IMR-90 (cell line): ENCODE results near the gene EML5. TPM values are rescaled to one million over a fixed set of nuclear protein-coding genes. Genes with fewer than 3 reads are reported as not detected.

Experiments used
- ATAC-seq: fragments of 200-7000 bp; cut with Tn5 transposase; 2 replicates; pipeline ENCODE4 v1.9.1; 2020; ENCODE audit warnings: low read depth, mild to moderate bottlenecking, moderate library complexity
- BruUV-seq: library from RNA; stranded (reverse); fragments of 400-500 nt; replicated peaks from 2 replicates; lab custom pipeline; 2021; lab: Mats Ljungman, UMichigan
- CTCF ChIA-PET: fragments of 300-600 bp; formaldehyde crosslinking; extraction: SDS; loops from one replicate; lab custom pipeline; 2021; ENCODE audit warnings: antibody characterized with exemption; lab: Yijun Ruan, JAX
- POLR2A ChIA-PET: fragments of 300-600 bp; sonication (Branson Sonifier 250); formaldehyde crosslinking; loops from one replicate; lab custom pipeline; 2022; ENCODE audit warnings: antibody characterized with exemption; ENCODE audit not compliant: unreplicated experiment; lab: Charles Lee
- DNase-seq: peaks from one replicate; pipeline ENCODE4 v3.0.0; 2013
- H2AFZ ChIP-seq: replicated peaks from 2 replicates; pipeline ENCODE3; 2013; ENCODE audit warnings: low read length, mild to moderate bottlenecking; ENCODE audit not compliant: poor library complexity
- H2AK5ac ChIP-seq: 2 replicates; pipeline ENCODE4 v1.6.1; 2013; ENCODE audit warnings: low read depth, low read length, inconsistent platforms
- H2AK9ac ChIP-seq: replicated peaks from 2 replicates; pipeline ENCODE3; 2013; ENCODE audit warnings: mild to moderate bottlenecking, low read depth, low read length, moderate library complexity; ENCODE audit not compliant: poor library complexity
- H2BK120ac ChIP-seq: 2 replicates; pipeline ENCODE4 v1.6.1; 2013; ENCODE audit warnings: low read depth, low read length, inconsistent platforms
- H2BK15ac ChIP-seq: 3 replicates; pipeline ENCODE4 v1.6.1; 2013; ENCODE audit warnings: low read depth, low read length, inconsistent platforms
- H2BK20ac ChIP-seq: 2 replicates; pipeline ENCODE4 v1.6.1; 2013; ENCODE audit warnings: low read depth, mild to moderate bottlenecking, inconsistent platforms, low read length, moderate library complexity
- H2BK5ac ChIP-seq: 2 replicates; pipeline ENCODE4 v1.6.1; 2013; ENCODE audit warnings: mild to moderate bottlenecking, low read depth, low read length, inconsistent platforms; ENCODE audit not compliant: poor library complexity, severe bottlenecking
- H3K14ac ChIP-seq: replicated peaks from 2 replicates; pipeline ENCODE4 v1.6.1; 2013; ENCODE audit warnings: low read depth, low read length, inconsistent platforms
- H3K18ac ChIP-seq: 2 replicates; pipeline ENCODE4 v1.6.1; 2013; ENCODE audit warnings: low read depth, low read length, control low read depth
- H3K23ac ChIP-seq: 2 replicates; pipeline ENCODE4 v1.6.1; 2013; ENCODE audit warnings: low read depth, low read length, inconsistent platforms
- H3K27ac ChIP-seq: 2 replicates; pipeline ENCODE4 v1.5.1; 2013; ENCODE audit warnings: mild to moderate bottlenecking, control low read depth, low read length; ENCODE audit not compliant: insufficient read depth
- H3K27me3 ChIP-seq: 2 replicates; pipeline ENCODE4 v1.6.1; 2013; ENCODE audit warnings: low read length; ENCODE audit not compliant: control insufficient read depth, insufficient read depth
- H3K36me3 ChIP-seq: 2 replicates; pipeline ENCODE4 v1.6.1; 2013; ENCODE audit warnings: low read length, mixed read lengths; ENCODE audit not compliant: control insufficient read depth, insufficient read depth
- H3K4ac ChIP-seq: 2 replicates; pipeline ENCODE4 v1.6.1; 2013; ENCODE audit warnings: low read depth, low read length, inconsistent platforms
- H3K4me1 ChIP-seq: 2 replicates; pipeline ENCODE4 v1.6.1; 2013; ENCODE audit warnings: low read length, mixed read lengths; ENCODE audit not compliant: control insufficient read depth, insufficient read depth
- H3K4me2 ChIP-seq: 2 replicates; pipeline ENCODE4 v1.6.1; 2013; ENCODE audit warnings: low read depth, mild to moderate bottlenecking, control low read depth, low read length, moderate library complexity
- H3K4me3 ChIP-seq: 2 replicates; pipeline ENCODE4 v1.5.1; 2013; ENCODE audit warnings: low read depth, mild to moderate bottlenecking, control low read depth, low read length, moderate library complexity; ENCODE audit not compliant: insufficient read depth
- H3K56ac ChIP-seq: 2 replicates; pipeline ENCODE4 v1.6.1; 2013; ENCODE audit warnings: low read length, inconsistent platforms; ENCODE audit not compliant: insufficient read depth; ENCODE audit errors: extremely low read depth
- H3K79me1 ChIP-seq, 2 experiments: 2 replicates each; pipeline ENCODE4 v1.6.1; 2013; ENCODE audit warnings: low read length in 2 of 2, inconsistent platforms in 1 of 2, low read depth in 1 of 2
- H3K9ac ChIP-seq: 2 replicates; pipeline ENCODE4 v1.6.1; 2013; ENCODE audit warnings: low read depth, low read length, control low read depth
- H3K9me1 ChIP-seq: 2 replicates; pipeline ENCODE4 v1.6.1; 2013; ENCODE audit warnings: low read length, inconsistent platforms; ENCODE audit not compliant: insufficient read depth
- H3K9me3 ChIP-seq: 2 replicates; pipeline ENCODE4 v1.6.1; 2013; ENCODE audit warnings: low read length; ENCODE audit not compliant: control insufficient read depth, insufficient read depth
- H4K20me1 ChIP-seq: 2 replicates; pipeline ENCODE4 v1.6.1; 2013; ENCODE audit warnings: low read length, inconsistent platforms; ENCODE audit not compliant: insufficient read depth
- H4K5ac ChIP-seq: 2 replicates; pipeline ENCODE4 v1.6.1; 2013; ENCODE audit warnings: mild to moderate bottlenecking, low read depth, low read length, control low read depth
- H4K8ac ChIP-seq, 2 experiments: 2 replicates each; pipeline ENCODE4 v1.6.1; 2013; ENCODE audit warnings: low read depth in 2 of 2, low read length in 2 of 2, control low read depth in 1 of 2, inconsistent platforms in 1 of 2
- H4K91ac ChIP-seq: 2 replicates; pipeline ENCODE4 v1.6.1; 2013; ENCODE audit warnings: low read depth, low read length, inconsistent platforms; ENCODE audit not compliant: insufficient read depth
- BHLHE40 ChIP-seq: fragments of 150-350 bp; IDR thresholded peaks from 2 replicates; pipeline ENCODE4 v1.6.1; 2016; ENCODE audit warnings: mild to moderate bottlenecking, low read depth, low read length
- CHD1 ChIP-seq: IDR thresholded peaks from 2 replicates; pipeline ENCODE4 v1.6.1; 2012; ENCODE audit warnings: low read depth, low read length, improper control_type of control experiment
- MAFK ChIP-seq: IDR thresholded peaks from 2 replicates; pipeline ENCODE4 v1.6.1; 2012; ENCODE audit warnings: low read depth, low read length, improper control_type of control experiment
- MXI1 ChIP-seq: IDR thresholded peaks from 2 replicates; pipeline ENCODE4 v1.6.1; 2012; ENCODE audit warnings: low read depth, mild to moderate bottlenecking, low read length, moderate library complexity, borderline replicate concordance
- NFE2L2 ChIP-seq: fragments of 150-350 bp; IDR thresholded peaks from 2 replicates; pipeline ENCODE4 v1.6.1; 2016; ENCODE audit warnings: low read depth, mild to moderate bottlenecking, low read length
- POLR2A ChIP-seq: IDR thresholded peaks from 2 replicates; pipeline ENCODE4 v1.6.1; 2012; ENCODE audit warnings: mild to moderate bottlenecking, low read depth, low read length
- RAD21 ChIP-seq: IDR thresholded peaks from 2 replicates; pipeline ENCODE4 v1.6.1; 2012; ENCODE audit warnings: low read length, improper control_type of control experiment
- RCOR1 ChIP-seq: IDR thresholded peaks from 2 replicates; pipeline ENCODE4 v1.6.1; 2012; ENCODE audit warnings: mild to moderate bottlenecking, low read length, improper control_type of control experiment; ENCODE audit not compliant: insufficient replicate concordance
- RFX5 ChIP-seq: IDR thresholded peaks from 2 replicates; pipeline ENCODE4 v1.8.0; 2012; ENCODE audit warnings: low read depth, mild to moderate bottlenecking, low read length, moderate library complexity
- SMC3 ChIP-seq: fragments of 150-350 bp; IDR thresholded peaks from 2 replicates; pipeline ENCODE4 v1.6.1; 2016; ENCODE audit warnings: low read depth, mild to moderate bottlenecking, antibody characterized with exemption, low read length, moderate library complexity
- WGBS, 2 experiments: methylation state at CpG; one replicate each; pipeline versions ENCODE4 v1.1.5 to v1.1.7; 2013; ENCODE audit warnings: missing lambda C conversion rate in 2 of 2; ENCODE audit not compliant: insufficient read length in 1 of 2; ENCODE audit errors: extremely low coverage in 2 of 2; 5-methylcytosine and 5-hydroxymethylcytosine counted together
- dilution Hi-C: fragments of 300-500 bp; cut with HindIII; formaldehyde crosslinking; loops from one replicate; pipeline ENCODE4 v1.14.3; 2018; ENCODE audit warnings: low sequenced_read_pairs; ENCODE audit not compliant: unreplicated experiment
- in situ Hi-C: fragments of 300-500 bp; cut with MboI; formaldehyde crosslinking; loops from 3 replicates; pipeline ENCODE4 v1.14.3; 2019; ENCODE audit warnings: low sequenced_read_pairs, inconsistent platforms, mixed read lengths
- intact Hi-C: fragments of 100-400 bp; cut with micrococcal nuclease; formaldehyde crosslinking; loops from 2 replicates; pipeline ENCODE4 v1.10.0; 2022
- polyA plus RNA-seq, 3 experiments: library from polyadenylated mRNA; depleted of rRNA; stranded (reverse); fragments of >200 nt; gene quantifications; 2 replicates each; pipeline ENCODE4 v1.2.3, GENCODE V29; 2012; ENCODE audit warnings: low replicate concordance in 1 of 3
- total RNA-seq: library from RNA; depleted of rRNA; stranded (reverse); fragments of >200 nt; gene quantifications from 2 replicates; pipeline ENCODE4 v1.2.3, GENCODE V29; 2012
- TF ChIP-seq, protein P1 (sequence below): conservative IDR thresholded peaks from 2 replicates; pipeline ENCODE4 v1.5.1; 2012; ENCODE audit warnings: mild to moderate bottlenecking, low read depth, low read length, improper control_type of control experiment

Gene EML5
- total and polyA plus RNA-seq, 2 of the 4 experiments (the other 2 are of a cell fraction), result 8.1 to 22.2 TPM

DNA sequence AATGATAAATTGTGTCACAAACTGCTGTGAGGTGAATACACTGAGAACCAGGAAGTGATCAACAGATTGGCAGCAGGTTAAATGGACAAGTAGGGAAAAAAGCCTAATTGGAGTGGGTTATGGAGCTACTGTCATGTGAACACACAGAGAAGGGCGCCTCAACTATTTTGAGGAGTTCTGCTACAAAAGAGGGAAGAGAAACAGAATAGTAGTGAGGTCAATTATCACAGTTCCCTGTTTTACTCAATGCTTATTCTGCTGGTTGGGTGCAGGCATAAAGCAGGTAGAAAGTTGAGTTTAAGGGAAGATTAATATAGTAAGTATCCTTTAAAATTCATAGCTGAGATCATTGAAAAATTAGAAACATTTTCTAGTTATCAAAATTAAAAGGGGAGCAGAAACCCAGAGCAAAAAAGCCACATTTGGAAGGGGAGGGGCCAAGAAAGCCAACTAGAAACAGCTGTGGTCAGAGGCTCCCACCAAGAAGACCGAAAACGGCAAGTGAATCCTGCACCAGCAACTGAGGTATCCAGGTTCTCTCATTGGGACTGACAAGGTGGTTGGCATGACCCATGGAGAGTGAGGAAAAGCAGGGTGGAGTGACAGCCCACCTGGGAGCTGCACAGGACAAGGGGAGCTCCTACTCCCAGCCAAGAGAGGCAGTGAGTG is 124.2 kb downstream of the EML5 start (continued):
- TF ChIP-seq RFX5, result no peak

DNA sequence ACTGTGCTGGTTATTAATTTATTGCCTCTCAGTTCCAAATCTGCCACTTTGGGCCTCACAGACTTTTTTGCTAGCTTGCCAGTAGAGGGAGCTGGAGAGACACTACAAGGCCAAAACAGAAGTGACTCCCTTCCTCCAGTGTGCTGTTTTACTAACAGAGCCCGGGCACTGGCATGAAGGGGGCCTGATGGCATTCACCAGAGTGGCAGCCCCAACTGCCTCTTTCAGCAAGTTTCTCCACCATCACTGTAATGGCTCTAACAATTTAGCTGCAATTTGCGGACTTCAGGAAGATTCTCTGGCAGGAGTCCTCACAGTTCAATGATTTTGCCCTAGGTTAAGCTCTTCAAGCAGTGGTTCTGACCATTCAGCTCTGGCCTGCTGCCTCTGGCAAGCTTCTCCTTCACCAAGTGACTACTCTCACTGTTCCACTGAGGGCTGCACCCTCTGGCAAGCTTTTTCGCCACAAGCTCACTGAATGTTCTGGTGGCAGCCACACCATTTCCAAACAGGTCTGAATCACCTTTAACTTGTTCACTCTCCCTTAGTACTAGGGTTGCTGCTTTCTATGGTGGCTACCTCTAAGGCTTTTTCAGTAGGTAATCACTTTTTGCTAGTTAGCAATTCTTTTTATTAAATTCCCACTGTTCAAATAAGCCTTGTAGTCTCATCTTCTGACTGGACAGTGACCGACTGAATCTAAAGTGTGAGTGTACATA is 125.0 kb downstream of the EML5 start:
- H4K91ac ChIP-seq, result no peak overlapping the region; the same call in 1 of the 2 replicates
- 0 out of 2 replicates have a peak overlapping the region, but pooled peaks have one; percentile 17 for H2AK5ac ChIP-seq
- H2BK15ac ChIP-seq, result no peak overlapping the region
- WGBS, 2 experiments, result no CpG with 5 or more reads among the region's 4 CpGs
- no peaks in the 10 kb centered on the region for H3K9me1 ChIP-seq
- H3K79me1 ChIP-seq, result peaks cover 0 to 3% of the 10 kb centered on the region in 2 experiments; a peak in 1 of 4 replicates
- dilution Hi-C loops (no loop called here), in situ Hi-C loops (loop anchor here (5.0 to 25.0 kb wide), 2 partner anchors 345 to 1270 kb away; no protein-coding TSS in a partner anchor), intact Hi-C loops (loop anchor here (1.0 to 5.0 kb wide), 4 partner anchors 124 to 1250 kb away; no protein-coding TSS in a partner anchor)
- no peaks in the 10 kb centered on the region for H3K27me3 ChIP-seq
- H3K4me3 ChIP-seq, result no peak overlapping the region
- 0 out of 4 replicates have a peak overlapping the region, but pooled peaks of 1 of the 2 experiments have one; percentile 1 for H4K8ac ChIP-seq
- H3K4me2 ChIP-seq, result no peak overlapping the region
- no peak overlapping the region for H4K5ac ChIP-seq
- no peak overlapping the region for H3K23ac ChIP-seq
- peak overlapping the region; percentile 59 for H2AFZ ChIP-seq
- H3K4me1 ChIP-seq, result 0 out of 2 replicates have a peak, but pooled peaks cover 3% of the 10 kb centered on the region
- no peaks in the 10 kb centered on the region for H3K36me3 ChIP-seq
- TF ChIP-seq BHLHE40, result no peak
- TF ChIP-seq SMC3, result peak; percentile 79
- TF ChIP-seq MAFK, result no peak
- no peak for TF ChIP-seq MXI1
- 0 out of 2 replicates have a peak, but pooled peaks have one; percentile 4 for TF ChIP-seq NFE2L2
- no peak for TF ChIP-seq CHD1
- TF ChIP-seq RAD21, result peak; percentile 89
- no peak for TF ChIP-seq POLR2A
- TF ChIP-seq, protein P1, sequence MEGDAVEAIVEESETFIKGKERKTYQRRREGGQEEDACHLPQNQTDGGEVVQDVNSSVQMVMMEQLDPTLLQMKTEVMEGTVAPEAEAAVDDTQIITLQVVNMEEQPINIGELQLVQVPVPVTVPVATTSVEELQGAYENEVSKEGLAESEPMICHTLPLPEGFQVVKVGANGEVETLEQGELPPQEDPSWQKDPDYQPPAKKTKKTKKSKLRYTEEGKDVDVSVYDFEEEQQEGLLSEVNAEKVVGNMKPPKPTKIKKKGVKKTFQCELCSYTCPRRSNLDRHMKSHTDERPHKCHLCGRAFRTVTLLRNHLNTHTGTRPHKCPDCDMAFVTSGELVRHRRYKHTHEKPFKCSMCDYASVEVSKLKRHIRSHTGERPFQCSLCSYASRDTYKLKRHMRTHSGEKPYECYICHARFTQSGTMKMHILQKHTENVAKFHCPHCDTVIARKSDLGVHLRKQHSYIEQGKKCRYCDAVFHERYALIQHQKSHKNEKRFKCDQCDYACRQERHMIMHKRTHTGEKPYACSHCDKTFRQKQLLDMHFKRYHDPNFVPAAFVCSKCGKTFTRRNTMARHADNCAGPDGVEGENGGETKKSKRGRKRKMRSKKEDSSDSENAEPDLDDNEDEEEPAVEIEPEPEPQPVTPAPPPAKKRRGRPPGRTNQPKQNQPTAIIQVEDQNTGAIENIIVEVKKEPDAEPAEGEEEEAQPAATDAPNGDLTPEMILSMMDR, result peak; percentile 91
- TF ChIP-seq RCOR1, result no peak
- no peak overlapping the region for H2BK5ac ChIP-seq
- H3K9ac ChIP-seq, result no peak overlapping the region; the same call in 1 of the 2 replicates
- no TSS peak for BruUV-seq
- CTCF ChIA-PET, result interaction anchor here (0.6 to 1.8 kb wide), 23 partner anchors 10 to 374 kb away, joined by 3 to 8 read pairs (median 4); partner anchors contain the start of genes EML5 and TTC8
- no peak overlapping the region; the same call in 1 of the 2 replicates for H3K14ac ChIP-seq
- H3K27ac ChIP-seq, result no peak overlapping the region
- H3K4ac ChIP-seq, result peak overlapping the region; percentile 8; the same call in 1 of the 2 replicates
- DNase-seq, result peak; percentile 83
- H2AK9ac ChIP-seq, result no peak overlapping the region
- H2BK120ac ChIP-seq, result no peak overlapping the region
- no peak overlapping the region for H3K18ac ChIP-seq
- POLR2A ChIA-PET, result interaction anchor here (0.6 kb wide), 1 partner anchor 180 kb away, joined by 4 read pairs; no protein-coding TSS in a partner anchor
- no peak overlapping the region for H3K56ac ChIP-seq
- peak overlapping the region; percentile 15; the same call in 1 of the 2 replicates for H2BK20ac ChIP-seq
- peak; percentile 98 for ATAC-seq
- no peaks in the 10 kb centered on the region for H4K20me1 ChIP-seq
- H3K9me3 ChIP-seq, result no peaks in the 10 kb centered on the region
